Activated CD4-positive, alpha-beta T cell treated with anti-CD3 and anti-CD28 coated beads for 1 hour (primary cell): Measurements from ENCODE around the gene PLGRKT.
"Not testable (repeated sequence)": the region's sequence is repeated elsewhere in the genome, so short reads cannot be mapped to it uniquely, and the experiment has no call there.

Experiments used
- DNase-seq: peaks from one replicate; pipeline ENCODE4 v3.0.0-alpha.2; 2020

Gene PLGRKT

DNA sequence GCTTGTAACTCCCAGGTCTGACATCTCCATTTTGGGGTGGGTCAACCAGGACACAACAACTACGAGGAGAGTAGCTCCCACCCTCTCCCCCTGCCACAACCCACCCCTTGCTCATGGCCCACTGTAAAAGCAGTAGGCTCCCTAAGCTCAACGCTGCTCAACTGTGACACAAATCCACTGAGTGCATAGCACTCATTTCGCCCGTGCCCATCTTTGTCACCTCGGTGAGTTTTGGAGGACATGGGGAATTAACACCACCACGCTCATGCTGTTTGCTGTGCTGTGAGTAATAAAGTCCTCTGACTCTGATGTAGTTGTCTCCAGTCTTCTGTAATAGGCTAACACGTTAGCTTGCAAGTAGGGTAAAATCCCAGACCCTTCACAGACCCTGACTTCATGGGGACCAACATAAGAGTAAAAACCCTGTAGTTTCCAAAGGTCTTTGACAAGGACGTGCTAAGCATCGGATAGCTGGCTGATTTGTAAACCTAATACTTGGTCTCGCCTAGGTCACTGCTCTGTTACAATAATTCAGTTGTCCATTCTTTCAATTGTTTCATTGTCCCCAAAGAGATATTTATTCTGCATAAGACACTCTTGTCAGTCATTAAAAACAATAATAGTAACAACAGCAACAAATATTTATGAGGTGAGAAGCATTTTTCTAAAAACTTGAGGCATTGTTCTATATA is 7.7 kb downstream of the PLGRKT start:
- no peak for DNase-seq

DNA sequence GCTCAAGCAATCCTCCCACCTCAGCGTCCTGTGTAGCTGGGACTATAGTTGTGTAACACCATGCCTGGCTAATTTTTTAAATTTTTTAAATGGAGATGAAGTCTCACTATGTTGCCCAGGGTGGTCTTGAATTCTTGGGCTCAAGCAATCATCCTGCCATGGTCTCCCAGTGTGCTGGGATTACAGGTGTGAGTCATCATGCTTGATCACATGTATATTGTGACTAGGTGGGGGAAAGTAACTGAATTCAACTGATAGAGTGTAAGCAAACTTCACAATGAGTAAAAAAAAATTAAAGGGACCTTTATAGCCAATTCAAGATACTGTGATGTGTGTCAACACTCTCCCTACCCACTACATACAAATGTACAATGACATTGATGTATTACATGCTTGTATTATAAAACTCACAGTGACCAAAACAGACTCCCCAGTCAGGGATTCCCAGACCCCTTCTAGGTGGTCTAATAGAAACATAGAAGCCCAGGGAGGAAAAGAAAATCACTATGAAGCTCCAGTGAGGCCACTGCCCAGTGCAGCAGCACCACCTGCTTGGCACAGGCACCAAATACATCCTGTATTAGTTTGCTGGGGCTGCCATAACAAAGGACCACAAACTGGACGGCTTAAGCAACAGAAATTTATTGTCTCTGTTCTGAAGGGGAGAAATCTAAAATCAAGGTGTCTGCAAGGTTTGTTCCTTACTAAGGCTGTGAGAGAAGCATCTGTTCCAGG is 8.8 kb downstream of the PLGRKT start:
- DNase-seq, result no peak

DNA sequence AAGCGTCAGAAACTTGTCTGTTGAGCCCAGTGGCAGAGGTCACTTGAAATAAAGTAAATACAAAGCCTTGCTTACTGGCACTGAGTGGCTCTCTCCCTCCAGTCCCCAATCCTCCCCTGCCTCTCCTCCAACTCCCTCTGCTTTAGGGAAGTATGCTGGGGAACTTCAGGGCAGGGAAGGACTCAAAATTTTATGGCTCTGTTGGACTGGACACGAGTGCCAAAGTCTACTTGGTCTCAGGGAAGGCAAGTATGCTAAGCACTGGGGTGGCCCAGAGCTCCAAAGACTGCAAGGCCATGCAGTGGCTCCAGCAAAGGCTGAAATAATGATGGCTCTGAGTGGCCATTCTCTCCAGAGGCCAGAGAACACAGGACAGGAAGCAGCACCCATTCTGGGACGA is 9.6 kb downstream of the PLGRKT start:
- DNase-seq, result no peak

DNA sequence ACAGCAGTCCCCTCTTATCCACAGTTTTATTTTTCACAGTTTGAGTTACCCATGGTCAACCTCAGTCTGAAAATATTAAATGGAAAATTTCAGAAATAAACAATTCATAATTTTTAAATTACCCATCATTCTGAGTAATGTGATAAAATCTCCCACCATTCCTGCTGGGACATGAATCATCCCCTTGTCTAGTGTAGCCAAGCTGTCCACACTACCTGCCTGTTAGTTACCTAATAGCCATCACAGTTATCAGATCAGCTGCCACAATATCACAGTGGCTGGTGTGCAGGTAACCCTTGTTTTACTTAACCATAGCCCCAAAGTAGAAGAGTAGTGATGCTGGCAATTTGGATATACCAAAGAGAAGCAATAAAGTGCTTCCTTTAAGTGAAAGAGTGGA is 10.7 kb downstream of the PLGRKT start:
- no peak for DNase-seq

DNA sequence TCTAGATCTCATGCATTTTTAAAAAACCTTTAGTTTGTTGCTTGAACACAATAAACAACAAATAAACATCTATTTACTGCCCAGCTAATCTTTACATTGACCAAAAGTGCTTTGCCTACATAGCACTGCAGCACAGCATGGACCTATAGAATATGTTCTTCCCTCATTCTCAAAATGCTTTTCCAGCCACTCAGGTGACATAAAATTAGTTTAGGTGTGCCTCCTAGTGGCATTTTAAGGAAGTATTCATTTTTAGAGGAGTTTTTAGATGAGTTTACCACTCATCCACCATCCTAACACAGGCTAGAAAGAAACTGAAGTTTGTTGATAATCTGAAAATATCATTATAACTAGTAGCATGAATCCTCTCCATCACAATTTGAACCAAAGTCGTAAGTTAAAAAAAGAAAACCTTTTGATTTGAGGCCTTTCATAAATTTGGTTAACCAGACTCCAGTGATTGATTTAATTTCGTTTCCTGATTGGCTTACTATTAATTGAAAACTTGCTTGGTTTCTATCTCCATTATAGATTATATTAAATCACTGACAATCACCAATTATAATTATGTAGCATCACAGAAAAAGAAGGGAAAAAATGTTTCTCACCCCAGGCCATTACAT is 12.6 kb downstream of the PLGRKT start:
- DNase-seq, result no peak

DNA sequence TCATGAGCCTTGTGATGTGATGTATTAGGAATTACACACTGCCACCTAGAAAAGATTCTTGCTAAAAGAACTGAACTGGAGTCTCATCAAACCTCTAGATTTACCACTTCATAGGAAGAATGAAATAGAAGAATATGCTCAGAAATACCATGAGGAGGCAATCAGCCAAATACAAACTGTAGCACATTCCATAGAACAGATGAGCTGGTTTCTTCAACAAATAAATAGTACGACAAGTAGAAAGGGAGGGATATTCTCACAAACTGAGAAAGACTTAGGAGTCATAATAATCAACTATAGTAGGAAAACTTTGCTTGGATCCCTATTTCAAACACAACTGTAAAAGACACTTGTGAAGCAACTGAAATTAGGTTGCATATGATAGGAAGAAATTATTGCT is 15.4 kb downstream of the PLGRKT start:
- DNase-seq, result no peak

DNA sequence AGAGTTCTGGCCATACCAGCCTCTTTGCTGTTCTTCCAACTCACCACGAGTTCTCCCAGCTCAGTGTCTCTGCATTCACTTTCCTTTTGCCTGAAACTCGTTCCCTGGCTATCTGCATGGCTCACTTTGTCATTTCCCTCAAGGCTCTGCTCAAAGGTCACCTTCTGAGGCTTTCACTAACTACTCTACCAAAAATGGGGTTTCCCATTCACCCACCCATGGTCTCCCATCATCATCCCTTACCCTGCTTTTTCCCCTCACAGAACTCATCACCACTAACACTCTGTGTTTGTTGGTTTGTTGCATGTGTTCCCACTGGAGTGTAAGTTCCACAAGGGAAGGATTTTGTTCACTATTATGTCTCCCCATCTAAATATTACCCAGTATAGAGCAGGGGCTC is 16.6 kb downstream of the PLGRKT start:
- DNase-seq, result no peak

DNA sequence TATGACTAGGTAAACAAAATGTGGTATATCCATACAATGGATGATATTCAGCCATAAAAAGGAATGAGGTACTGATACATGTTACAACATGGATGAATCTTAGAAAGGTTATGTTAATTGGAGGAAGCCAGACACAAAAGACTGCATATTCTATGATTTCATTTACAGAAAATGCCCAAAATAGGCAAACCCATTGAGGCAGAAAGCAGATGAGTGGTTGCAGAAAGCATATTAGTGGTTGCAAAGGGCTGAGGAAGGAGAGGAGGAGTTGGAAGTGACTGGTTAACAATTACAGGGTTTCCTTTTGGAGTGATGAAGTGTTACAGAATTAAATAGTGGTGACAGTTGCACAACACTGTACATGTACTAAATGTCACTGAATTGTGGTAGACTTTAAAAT is 17.7 kb downstream of the PLGRKT start:
- no peak for DNase-seq

DNA sequence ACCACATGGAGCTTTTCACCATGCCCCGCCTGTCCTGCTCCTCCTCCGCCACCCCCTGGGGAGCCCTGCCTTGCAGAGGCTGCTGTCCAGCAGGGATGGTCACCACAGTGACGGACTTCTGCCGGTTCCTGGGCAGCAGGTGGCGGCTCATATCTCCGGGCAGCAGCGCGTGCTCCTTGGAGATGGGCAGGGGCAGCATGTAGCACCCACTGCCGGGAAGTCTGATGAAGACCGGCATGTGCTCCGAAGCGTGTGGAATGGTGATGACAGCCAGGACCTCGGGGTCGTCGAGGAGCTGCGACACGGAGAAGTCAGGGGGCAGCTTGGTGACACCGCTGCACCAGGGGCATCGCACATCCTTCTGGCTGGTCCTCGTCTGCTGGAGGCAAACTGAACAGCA is 19.2 kb downstream of the PLGRKT start:
- no peak for DNase-seq

DNA sequence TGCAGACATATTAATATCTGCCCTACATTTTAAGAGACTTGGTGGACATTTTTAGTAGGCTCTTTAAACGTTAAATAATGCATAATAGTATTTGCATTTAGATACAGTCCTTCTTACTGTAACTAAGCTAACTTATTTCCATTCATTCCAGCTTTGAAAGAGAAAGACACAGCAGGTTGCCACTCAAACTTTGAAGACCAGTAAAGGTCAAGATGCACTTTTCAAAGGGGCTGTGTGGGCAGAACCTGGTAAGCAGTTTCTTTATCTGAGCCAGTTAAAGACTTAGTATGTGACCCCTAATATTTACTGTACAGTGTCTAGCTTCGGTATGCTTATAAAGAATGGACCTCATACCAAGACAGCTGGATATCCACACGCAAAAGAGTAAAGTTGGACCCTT is 20.8 kb downstream of the PLGRKT start:
- DNase-seq, result no peak

DNA sequence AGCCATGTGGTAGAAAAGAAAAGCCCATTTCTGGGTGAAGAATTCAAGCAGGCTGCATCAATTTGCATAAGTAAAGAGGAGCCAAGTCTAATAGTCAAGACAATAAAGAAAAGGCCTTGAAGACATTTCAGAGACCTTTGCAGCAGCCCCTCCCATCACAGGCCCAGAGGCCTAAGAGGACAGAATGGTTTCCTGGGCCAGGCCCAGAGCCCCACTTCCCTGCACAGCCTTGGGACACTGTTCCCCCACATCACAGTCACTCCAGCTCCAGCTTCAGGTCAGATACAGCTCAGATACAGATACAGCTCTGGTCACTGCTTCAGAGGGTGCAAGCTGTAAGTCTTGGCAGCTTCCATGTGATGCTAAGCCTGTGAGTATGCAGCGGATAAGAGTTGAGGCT is 29.1 kb downstream of the PLGRKT start:
- DNase-seq, result no peak

DNA sequence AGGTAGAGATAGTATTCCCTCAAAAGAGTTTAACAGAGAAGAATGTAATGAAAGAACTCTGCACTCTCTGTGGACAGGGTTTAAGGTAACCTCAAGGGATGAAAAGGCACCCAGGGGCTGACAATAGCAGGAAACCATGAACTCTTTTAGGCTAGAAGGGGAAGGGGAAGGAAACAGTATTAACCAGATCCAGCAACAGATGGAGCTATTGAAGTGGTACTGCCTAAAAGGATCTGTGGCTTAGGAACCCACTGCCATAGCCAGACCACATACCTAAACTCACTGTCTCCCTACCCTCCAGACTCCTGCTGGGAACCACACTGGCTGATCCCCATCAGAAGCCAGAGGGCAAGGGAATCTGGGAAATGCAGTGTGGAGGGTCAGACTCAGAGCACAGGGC is 35.5 kb downstream of the PLGRKT start:
- DNase-seq, result no peak

DNA sequence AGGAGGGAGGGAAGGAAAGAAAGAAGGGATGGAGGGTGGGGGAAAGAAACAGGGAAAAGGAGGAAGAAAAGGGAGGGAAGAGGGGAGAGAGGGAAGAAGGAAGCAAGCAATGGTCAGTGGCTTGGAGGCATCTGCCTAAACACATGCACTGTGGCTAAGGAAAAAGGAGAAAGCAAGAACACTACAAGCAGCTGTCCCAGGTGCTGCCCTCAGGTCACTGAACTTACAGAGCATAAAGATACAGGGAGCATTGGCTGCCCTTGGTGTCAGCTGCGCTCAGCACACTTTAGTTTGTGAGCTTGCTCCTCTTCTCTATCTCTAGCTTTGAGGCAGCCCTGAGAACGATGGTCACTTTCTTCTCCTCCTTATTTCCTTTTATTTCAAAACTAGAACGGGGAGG is 40.2 kb downstream of the PLGRKT start:
- DNase-seq, result not testable (repeated sequence)

DNA sequence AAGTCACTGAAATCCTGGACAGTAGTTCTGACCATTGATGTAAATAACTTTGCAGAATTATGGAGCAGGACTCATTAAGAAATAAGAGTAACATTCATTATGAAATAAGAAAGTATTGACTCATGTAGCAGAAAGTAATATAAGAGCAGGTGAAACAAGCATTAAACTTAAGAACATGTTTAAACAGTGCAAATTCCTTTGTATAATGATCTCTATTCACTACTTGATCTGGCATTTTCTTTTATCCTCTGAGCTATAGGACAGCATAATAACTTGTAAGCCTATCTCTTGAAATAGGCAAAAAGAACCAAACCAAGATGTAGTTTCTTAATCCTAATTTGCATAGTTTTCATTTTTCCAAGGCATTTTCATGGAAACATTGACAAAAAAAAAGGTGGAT is 42.3 kb downstream of the PLGRKT start:
- DNase-seq, result no peak

DNA sequence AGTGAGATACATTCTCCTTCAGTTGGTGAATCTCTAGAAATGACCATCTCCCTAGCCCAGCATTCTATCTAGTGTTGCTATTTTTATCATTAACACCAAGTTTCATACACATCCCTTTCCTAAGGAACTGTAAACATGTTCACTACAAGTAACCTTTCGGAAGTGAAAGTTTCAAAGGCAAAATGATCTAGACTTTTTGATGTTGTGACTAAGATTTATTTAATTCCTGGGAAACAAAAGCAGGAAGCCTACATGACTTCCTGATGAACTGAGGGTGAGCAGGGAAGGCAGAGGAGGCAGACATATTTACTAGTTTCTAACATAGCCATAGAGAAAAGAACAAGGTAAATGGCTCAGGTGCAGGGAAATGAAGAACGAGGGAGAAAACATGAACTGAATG is 43.7 kb downstream of the PLGRKT start:
- DNase-seq, result not testable (repeated sequence)

DNA sequence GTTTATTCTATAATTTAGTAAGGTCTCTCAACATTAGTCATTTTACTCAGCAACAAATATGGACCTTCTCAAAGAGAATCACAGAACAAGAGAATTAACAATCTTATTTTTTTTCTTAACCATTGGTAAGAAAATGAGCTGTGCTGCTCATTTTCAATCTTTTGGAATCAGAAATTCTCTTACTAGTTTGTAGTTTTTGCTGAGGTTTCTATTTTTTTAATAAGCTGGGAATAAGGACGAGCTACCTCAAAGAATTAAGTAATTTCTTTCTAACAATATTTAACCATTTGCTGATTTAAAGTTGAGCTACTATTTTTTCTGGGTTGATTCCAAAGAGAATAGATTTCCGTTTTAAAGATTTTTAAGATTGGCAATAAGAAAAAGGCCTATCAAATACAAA is 44.2 kb downstream of the PLGRKT start:
- DNase-seq, result no peak

DNA sequence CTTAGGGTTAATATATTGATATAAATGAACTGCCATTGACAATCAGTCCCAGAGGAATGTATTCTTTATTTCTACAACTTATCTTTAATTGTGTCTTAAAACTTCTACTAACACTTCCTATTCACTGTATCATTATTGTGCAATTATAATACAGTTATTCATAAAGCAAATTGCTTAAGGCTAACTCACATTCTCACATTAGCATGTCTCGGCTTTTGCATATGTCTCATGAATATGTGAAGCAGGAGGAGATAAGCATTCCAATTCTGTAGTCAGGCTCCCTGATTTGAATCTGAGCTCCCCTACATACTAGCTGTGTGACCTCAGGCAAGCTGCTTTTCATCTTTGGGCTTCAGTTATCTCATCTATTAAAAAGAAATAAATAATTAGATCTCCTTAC is 45.4 kb downstream of the PLGRKT start:
- no peak for DNase-seq

DNA sequence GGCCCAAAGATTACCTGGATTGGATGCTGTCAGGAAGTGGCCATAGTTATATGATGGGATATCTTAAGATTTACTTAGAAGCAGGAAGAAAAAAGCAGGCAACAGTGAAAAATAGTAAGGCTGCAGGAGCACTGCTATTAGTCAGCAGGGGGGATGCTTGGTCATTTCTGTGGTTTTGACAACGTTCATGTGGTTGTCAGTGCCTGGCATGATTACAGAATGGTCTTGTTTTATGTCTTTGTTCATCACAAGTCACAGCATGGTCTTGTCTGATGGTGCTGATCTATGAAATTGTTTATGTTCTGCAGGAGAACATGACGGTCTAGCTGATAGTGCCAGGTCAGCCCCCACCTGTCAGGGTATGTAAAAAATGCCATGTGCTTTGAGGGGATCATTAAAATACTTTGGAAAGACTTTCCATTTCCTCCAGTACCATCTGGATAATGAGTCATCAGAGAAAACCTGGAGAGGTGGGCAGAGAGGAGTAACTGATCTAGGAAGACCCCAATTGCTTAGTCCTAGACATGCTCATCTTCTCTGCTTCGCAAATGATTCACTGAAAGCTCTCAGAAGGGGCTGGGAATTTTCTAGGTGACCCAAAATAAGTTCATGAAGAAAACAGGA is 48.5 kb downstream of the PLGRKT start:
- DNase-seq, result no peak

DNA sequence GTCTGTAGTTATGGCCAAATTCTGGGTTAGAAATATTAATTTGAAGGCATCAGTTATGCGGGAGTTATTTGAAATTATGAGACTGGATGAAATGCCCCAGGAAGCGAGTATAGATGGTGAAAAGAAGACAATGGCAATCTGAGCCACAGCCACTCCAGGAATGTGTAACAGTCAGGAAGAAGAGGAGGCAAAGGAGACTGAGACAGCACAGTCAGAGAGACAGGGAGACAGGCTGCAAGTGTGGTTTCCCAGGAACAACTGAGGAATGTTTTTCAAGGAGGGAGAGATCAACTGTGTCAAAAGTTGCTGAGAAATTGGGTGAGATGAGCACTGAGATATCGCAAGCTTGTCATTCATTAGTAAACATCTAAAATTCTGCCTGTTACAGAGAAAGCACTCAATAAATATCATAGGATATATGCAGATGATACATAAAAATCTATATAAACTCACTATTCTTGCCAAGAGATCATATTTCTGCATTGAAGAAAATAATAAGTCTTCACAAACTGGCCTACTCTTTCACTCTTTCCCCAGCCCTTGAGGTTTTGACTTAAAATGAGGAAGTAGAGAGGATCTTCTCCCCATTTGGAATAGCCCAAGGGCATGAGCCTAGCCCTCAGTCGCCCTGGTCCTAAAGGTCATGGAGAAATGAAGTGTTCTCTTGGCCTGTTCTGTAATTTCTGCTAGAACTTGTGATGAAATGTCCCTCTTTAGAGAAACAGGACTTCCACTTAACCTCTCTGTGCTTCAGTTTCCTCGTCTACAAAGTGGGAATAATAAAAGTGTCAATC is 49.5 kb downstream of the PLGRKT start:
- DNase-seq, result no peak

DNA sequence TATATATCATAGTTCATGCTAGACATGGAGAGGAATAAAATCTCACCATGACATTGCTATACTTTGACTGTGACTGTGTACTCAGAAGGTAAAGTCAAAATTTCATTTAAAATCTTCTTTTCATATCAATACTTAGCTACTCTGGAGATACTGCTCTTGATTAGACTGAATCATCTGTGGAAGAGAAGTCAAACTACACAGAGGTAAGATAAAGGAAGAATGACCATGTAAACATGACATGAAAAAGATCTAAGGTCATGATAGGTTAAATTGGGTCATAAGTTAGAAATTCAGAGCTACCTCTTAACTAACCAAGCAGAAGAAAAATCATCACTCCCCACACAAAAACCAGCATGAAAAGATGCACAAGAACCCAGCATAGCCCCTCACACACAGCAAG is 53.3 kb downstream of the PLGRKT start:
- DNase-seq, result no peak

DNA sequence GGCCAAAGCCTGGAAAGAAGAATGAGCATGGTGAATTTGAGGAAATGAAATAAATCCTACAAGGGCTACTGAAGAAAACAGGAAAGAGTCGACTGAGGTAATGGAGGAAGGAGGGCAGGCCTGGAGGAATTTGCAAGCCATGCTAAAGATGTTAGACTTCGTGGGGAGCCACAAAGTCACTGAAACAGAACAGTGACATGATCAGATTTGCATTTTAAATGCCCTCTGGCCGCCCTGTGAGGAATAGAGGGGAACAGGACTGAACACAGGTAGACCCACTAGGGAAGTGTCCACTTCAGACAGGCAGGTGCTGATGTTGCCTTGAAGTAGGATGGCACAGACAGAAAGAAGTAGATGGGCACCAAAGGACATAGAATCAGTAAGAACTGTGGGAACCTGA is 55.2 kb downstream of the PLGRKT start:
- DNase-seq, result no peak

DNA sequence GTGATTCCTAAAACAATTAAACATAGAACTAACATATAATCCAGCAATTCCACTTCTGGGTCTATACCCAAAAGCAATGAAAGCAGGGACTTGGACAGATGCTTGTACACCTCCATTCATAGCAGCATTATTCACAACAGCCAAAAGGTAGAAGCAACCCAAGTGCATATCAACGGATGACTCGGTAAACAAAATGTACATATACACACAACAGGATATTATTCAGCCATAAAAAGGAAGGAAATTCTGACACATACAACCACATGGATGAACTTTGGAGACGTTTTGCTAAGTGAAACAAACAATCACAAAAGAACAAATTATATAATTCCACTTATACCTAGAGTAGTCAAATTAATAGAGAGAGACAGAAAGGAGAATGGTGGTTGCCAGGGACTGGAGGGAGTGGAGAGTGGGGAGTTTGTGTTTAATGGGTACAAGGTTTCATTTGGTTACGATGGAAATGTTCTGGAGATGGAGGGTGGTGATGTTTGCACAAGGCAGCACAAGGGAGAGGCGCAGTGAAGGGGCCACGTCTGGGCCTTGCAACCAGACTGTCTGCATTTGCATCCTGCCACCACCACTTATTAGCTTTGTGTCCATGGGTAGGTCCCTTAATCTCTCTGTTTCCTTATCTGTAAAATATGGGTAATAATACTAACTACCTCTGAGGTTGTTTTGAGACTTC is 61.8 kb downstream of the PLGRKT start:
- no peak for DNase-seq

DNA sequence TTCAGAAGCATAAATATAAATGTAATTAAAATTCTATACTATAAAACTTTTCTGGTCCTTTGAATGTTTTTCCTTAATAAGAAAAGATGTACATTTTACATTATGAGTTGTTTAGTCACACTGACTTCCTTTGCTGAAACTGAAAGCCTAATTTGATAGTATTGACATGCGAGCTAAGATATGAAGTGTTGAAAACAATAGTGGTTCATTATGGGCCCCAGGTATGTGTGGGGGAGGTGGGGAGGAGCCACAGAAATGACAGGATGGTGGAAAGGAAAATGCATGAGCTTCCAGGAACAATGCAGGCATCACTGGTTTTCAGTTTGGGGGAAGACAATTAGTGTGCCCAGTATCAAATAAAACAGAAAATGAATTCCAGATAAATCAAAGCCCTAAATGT is 62.6 kb downstream of the PLGRKT start:
- DNase-seq, result no peak
